ENCODE measurements around the gene PDF. TPM values are rescaled to one million over a fixed set of nuclear protein-coding genes. Genes with fewer than 3 reads are reported as not detected.

The PDF gene
- total and polyA plus RNA-seq, 2 donors (not counting 1 experiment from before 2014, with no cell fraction given), result 5.5 to 9.6 TPM

GRCh38 chr16:69349536-69349935, 19.1 kb upstream of the PDF start:
- TF ChIP-seq EZH2 (IDR thresholded peaks at IDR 0.05; ENCODE audit: borderline replicate concordance, insufficient read depth, low read depth, low read length, poor library complexity, severe bottlenecking) (no peak), CTCF (IDR thresholded peaks at IDR 0.05) (no peak)
- H3K36me3 ChIP-seq (replicated peaks in 1 of 2; ENCODE audit: control extremely low read depth in 1 of 2, control insufficient read depth in 1 of 2, extremely low read depth in 1 of 2, insufficient read depth in 2 of 2, low read length in 1 of 2), result peaks cover 2 to 10% of the 10 kb centered on the region in 2 experiments
- over 99% methylated on average over 10 of the region's 10 CpGs for WGBS (ENCODE audit: insufficient coverage)
- Mint-ChIP-seq H3K27me3 (no peaks in the 10 kb centered on the region), H3K4me3 (no peak overlapping the region), H3K4me1 (peaks cover 7% of the 10 kb centered on the region), H3K27ac (no peak overlapping the region), H3K9me3 (ENCODE audit: insufficient read depth) (no peaks in the 10 kb centered on the region)
- H3K79me2 ChIP-seq (ENCODE audit: control insufficient read depth, insufficient read depth, low read length), result no peaks in the 10 kb centered on the region
- no peak overlapping the region for H3K27ac ChIP-seq (ENCODE audit: low read length in 2 of 2)
- CTCF ChIA-PET, result no interaction called here
- ATAC-seq (ENCODE audit: low read depth), result no peak
- H3K4me2 ChIP-seq (replicated peaks; ENCODE audit: low read depth, low read length, poor library complexity, severe bottlenecking), result no peak overlapping the region
- no peak overlapping the region for H3K4me3 ChIP-seq (ENCODE audit: control extremely low read depth in 1 of 5, extremely low read depth in 1 of 5, insufficient read depth in 1 of 5, low read depth in 2 of 5, low read length in 4 of 5)
- H3K9ac ChIP-seq (ENCODE audit: low read length), result no peak overlapping the region
- H2AFZ ChIP-seq (ENCODE audit: insufficient read depth, low read depth, low read length, poor library complexity, severe bottlenecking), result no peak overlapping the region
- POLR2A ChIA-PET, result no interaction called here
- H4K20me1 ChIP-seq (ENCODE audit: control insufficient read depth, insufficient read depth, low read length, poor library complexity, severe bottlenecking), result no peaks in the 10 kb centered on the region
- H3K27me3 ChIP-seq (replicated peaks in 1 of 4; ENCODE audit: control extremely low read depth in 1 of 4, control insufficient read depth in 3 of 4, insufficient read depth in 4 of 4, low read length in 3 of 4), result no peaks in the 10 kb centered on the region
- intact Hi-C loops (cut with micrococcal nuclease), result no loop called here
- H3K9me3 ChIP-seq (ENCODE audit: control extremely low read depth in 1 of 3, control insufficient read depth in 2 of 3, insufficient read depth in 1 of 3, low read length in 2 of 3), result no peaks in the 10 kb centered on the region
- H3K4me1 ChIP-seq (ENCODE audit: control insufficient read depth in 2 of 2, insufficient read depth in 2 of 2, low read length in 2 of 2), result no peaks in the 10 kb centered on the region
- DNase-seq, result no peak

DNA sequence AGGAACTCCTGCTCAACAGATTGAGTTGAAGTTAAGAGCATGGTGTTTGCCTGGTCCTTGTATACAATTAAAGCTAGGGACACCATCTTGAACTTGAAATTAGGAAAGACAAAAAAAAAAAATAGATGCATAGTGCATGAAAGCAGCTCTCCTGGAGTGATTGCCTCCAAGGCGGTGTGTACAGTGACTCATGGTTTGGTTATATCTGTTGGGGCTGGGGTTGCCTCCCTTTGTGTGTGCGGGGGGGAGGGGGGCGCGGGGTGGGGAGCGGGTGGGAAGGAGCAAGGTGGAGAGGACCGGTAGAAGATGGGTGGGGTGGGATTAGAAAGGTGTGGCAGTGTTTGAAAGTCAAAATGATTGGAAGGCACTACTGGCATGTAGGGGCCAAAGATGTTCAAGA, 17.8 kb upstream of the PDF start:
- no peak overlapping the region for H3K9ac ChIP-seq (ENCODE audit: low read length)
- no peaks in the 10 kb centered on the region for H3K4me1 ChIP-seq (ENCODE audit: control insufficient read depth in 2 of 2, insufficient read depth in 2 of 2, low read length in 2 of 2)
- no peak overlapping the region for H2AFZ ChIP-seq (ENCODE audit: insufficient read depth, low read depth, low read length, poor library complexity, severe bottlenecking)
- TF ChIP-seq EZH2 (IDR thresholded peaks at IDR 0.05; ENCODE audit: borderline replicate concordance, insufficient read depth, low read depth, low read length, poor library complexity, severe bottlenecking) (no peak), CTCF (IDR thresholded peaks at IDR 0.05) (no peak)
- no peaks in the 10 kb centered on the region for H4K20me1 ChIP-seq (ENCODE audit: control insufficient read depth, insufficient read depth, low read length, poor library complexity, severe bottlenecking)
- intact Hi-C loops (cut with micrococcal nuclease), result no loop called here
- DNase-seq (no peak), ATAC-seq (ENCODE audit: low read depth) (no peak)
- no peaks in the 10 kb centered on the region for H3K27me3 Mint-ChIP-seq
- peaks cover 2 to 12% of the 10 kb centered on the region in 2 experiments for H3K36me3 ChIP-seq (replicated peaks in 1 of 2; ENCODE audit: control extremely low read depth in 1 of 2, control insufficient read depth in 1 of 2, extremely low read depth in 1 of 2, insufficient read depth in 2 of 2, low read length in 1 of 2)
- H3K4me2 ChIP-seq (replicated peaks; ENCODE audit: low read depth, low read length, poor library complexity, severe bottlenecking), result no peak overlapping the region
- no peak overlapping the region for H3K27ac Mint-ChIP-seq
- H3K9me3 Mint-ChIP-seq (ENCODE audit: insufficient read depth), result no peaks in the 10 kb centered on the region
- WGBS (ENCODE audit: insufficient coverage), result 100% methylated on average over 2 of the region's 6 CpGs
- no peak overlapping the region for H3K4me3 Mint-ChIP-seq
- H3K27me3 ChIP-seq (replicated peaks in 1 of 4; ENCODE audit: control extremely low read depth in 1 of 4, control insufficient read depth in 3 of 4, insufficient read depth in 4 of 4, low read length in 3 of 4), result no peaks in the 10 kb centered on the region
- ChIA-PET CTCF (no interaction called here), POLR2A (no interaction called here)
- H3K4me1 Mint-ChIP-seq, result peaks cover 7% of the 10 kb centered on the region
- no peaks in the 10 kb centered on the region for H3K79me2 ChIP-seq (ENCODE audit: control insufficient read depth, insufficient read depth, low read length)
- H3K9me3 ChIP-seq (ENCODE audit: control extremely low read depth in 1 of 3, control insufficient read depth in 2 of 3, insufficient read depth in 1 of 3, low read length in 2 of 3), result no peaks in the 10 kb centered on the region
- H3K4me3 ChIP-seq (ENCODE audit: control extremely low read depth in 1 of 5, extremely low read depth in 1 of 5, insufficient read depth in 1 of 5, low read depth in 2 of 5, low read length in 4 of 5), result no peak overlapping the region
- H3K27ac ChIP-seq (ENCODE audit: low read length in 2 of 2), result no peak overlapping the region

Data from B cell (primary cell).